Adipose tissue (tissue), 3 donors: Measurements from ENCODE around the gene POU6F2. TPM values are rescaled to one million over a fixed set of nuclear protein-coding genes. Genes with fewer than 3 reads are reported as not detected.
"Not testable (repeated sequence)": the region's sequence is repeated elsewhere in the genome, so short reads cannot be mapped to it uniquely, and the experiment has no call there.

Experiments used
- H3K27ac ChIP-seq: one replicate; pipeline ENCODE4 v1.5.1; 2013; ENCODE audit warnings: low read depth, low read length
- WGBS, 3 donors: extraction: QIAGEN DNeasy Blood & Tissue Kit; methylation state at CpG; one replicate each; pipeline ENCODE4 v1.1.7; 2013; 5-methylcytosine and 5-hydroxymethylcytosine counted together
- polyA plus RNA-seq, 3 donors: library from polyadenylated mRNA; stranded (reverse); fragments of 200-250 nt; gene quantifications; one replicate each; pipeline ENCODE4 v1.2.3, GENCODE V29; 2013
- donor health status: healthy with polysubstance abuse.
- donor health status: Bipolar disorder and iron deficiency.
- donor health status: healthy.

POU6F2 gene
- polyA plus RNA-seq, 3 donors: 0.16 to 0.64 TPM; not detected in 1

DNA sequence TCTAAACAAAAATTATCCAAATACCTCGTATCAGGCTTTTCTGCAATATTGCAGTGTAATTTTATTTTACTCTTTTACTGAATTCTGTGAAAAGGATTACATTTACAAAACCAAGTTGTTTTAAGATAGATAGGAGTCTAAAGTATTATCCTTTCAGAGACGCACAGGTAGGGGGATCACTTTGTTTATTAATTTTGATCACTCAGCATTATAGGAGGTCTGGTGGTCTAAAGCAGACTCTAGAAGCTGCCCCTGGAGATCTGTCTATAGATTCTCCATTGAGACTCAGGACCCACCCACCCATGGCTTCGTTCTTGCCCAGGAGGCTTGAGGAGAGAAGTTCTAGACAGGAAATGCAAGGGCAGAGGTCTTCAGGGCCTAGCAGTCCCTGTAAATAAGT, 365.1 kb downstream of the POU6F2 start:
- 70 to 81% (median 72%) methylated on average over 3 of the region's 3 CpGs for WGBS, 3 donors
- H3K27ac ChIP-seq: no peak overlapping the region

DNA sequence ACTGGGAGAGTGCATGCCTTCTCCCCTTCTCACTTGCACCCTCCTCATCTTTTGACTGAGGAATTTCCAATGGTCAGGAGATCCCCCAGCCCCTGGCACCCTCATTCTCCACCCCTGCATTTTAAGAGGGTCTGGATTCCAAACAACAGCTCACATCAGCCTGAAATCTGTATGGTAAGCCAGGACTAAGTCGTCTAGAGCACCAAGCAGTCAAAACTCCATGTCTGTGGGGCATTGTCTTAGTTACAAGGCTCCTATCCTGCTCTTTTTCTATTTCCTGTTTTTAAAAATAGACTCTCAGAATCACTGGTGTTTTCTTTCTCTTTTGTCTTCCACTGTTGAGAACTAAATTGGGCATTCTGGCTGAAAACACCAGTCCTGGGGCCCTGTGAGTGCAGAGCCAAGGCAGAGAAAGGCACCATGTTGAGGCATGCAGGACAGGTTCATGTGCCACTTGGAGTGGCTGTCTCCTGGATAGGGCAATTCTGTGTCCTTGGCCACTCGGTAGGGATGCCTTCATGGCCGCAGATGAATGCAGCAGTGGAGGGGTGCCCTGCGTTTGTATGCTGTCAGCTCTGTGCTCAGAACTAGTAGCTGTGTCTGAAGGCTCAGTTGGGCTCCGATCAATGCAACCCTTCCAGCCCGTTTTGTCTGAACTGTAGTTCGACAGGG, 371.9 kb downstream of the POU6F2 start:
- WGBS, 3 donors: 70 to 78% (median 72%) methylated on average over 7 of the region's 7 CpGs
- H3K27ac ChIP-seq: no peak overlapping the region

DNA sequence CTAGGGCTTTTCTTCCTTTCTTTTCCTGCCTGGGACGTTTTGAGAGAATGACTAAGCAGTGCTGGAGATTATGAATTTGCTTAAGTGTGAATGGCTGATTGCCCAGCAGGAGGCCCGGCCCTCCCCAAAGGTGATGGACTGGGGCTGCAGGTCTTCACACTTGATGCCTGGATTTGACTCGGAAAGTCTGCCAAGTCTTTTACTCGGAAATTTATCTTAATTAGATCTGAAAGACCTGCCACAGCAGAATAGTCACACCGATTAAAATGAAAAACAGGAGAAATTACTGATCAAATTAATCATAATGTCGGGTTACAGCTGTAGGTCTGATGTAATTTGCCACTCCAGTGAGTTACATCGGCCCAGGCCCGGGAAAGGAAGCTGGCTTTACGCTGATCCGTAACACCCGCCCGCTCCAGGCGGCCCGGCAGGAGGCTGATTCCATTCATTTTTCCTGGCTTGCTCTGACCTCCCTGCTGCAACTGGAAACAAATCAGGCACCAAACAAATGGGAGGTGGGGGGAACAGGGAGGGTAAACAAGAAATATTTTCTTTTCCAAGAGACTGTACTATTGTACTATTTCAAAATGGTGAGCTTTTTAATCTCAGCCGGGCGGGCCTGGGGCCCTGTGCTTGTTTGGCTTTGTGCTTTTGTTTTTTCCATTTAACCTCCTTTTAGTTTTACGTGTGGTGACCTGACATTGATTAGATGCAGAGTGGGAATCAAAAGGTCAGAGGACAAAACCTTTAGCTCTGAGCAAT, 376.1 kb downstream of the POU6F2 start:
- no peak overlapping the region for H3K27ac ChIP-seq
- 33 to 48% (median 48%) methylated on average over 17 of the region's 17 CpGs for WGBS, 3 donors

DNA sequence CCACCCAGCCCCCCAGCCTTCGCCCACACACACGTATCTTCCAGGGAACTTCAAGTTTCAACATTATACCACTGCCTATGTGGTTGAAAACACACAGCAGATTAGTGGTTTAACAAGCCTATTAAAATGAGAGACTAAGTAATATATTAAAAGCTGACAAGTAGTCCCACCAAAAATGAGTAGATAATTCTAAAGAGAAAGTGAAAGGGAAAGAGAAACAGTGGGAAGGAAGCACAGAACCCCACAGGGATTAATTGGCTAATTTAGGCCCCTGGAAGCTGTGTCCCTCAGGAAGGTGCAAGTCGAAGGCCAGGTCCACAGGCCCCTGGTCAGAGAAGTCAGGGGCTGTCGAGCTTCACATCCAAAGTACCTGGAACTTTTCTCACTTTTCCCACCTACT, 378.0 kb downstream of the POU6F2 start:
- H3K27ac ChIP-seq: no peak overlapping the region
- 62 to 83% (median 63%) methylated on average over 4 of the region's 4 CpGs for WGBS, 3 donors

DNA sequence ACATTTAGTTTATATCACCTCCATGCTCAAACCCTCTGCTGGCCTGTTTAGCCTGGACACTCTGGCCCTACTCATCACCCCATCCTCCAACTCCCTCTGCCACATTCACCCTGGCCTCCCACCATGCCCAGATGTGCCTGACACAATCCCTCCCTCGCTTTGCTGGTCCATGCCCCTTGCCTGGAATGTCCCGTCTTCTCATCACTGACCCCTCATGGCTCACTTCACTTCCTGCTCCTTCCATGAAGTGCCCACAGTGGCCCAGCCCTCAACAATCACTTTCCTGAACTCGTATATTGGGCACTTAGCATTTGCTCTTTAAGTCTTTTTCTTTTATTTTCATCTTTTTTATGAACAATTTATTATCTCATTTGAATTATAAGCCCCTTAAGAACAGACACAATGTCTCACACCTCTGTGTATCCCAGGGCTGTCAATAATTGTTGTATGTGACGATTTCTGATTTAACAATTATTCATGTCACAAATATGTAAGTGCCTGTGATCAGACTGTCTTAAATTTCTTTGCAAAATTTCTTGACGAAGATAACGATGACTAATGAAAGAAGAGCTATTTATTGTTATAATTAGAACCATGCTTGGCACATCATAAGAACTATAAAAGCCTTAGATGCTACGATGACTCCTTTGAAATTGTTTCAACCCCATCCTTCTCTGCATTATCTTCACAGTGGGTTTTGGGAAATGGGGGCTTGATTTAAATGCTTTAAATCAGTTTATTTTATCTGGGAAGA, 378.6 kb downstream of the POU6F2 start:
- H3K27ac ChIP-seq: no peak overlapping the region
- 80 to 91% (median 82%) methylated on average over 7 of the region's 7 CpGs for WGBS, 3 donors

DNA sequence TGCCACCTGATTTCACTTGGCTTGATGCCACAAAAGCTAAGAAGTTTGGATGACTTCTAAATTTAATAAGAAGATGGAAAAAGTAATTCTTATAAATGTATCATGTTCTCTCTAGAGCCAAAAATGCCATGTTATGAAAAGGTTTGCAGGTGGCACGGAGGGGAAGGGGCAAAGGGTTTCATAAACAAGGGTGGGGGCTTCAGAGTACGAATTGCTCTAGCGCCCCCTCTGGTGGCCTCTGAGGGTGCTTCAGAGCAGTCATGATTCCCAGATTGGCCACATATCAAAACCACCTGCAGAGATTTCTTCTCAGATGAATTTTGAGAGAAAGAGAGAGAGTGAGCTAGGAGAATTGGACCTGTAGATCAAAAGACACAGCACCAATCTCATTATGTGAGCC, 379.9 kb downstream of the POU6F2 start:
- no peak overlapping the region for H3K27ac ChIP-seq
- WGBS, 3 donors: 30 to 37% (median 32%) methylated on average over 3 of the region's 3 CpGs

DNA sequence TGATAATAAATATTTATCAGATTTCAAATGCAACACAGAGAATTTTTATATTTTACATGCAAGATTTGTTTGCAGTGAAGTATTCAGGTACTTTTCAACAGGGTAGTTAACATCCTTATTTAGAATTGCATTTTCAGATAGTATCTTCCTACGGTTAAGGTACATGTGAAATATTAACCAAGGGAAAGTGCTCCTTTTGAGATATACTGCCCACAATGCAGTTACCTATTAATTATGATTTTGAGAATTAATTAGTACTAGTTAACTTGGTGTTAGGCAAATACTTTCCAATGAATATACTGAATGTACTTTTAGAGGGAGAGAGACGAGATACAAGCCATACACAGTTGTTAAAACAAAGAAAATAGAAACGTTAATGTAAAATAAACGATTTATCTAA, 382.3 kb downstream of the POU6F2 start:
- 43 to 60% (median 58%) methylated on average over 4 of the region's 4 CpGs for WGBS, 3 donors
- H3K27ac ChIP-seq: no peak overlapping the region

DNA sequence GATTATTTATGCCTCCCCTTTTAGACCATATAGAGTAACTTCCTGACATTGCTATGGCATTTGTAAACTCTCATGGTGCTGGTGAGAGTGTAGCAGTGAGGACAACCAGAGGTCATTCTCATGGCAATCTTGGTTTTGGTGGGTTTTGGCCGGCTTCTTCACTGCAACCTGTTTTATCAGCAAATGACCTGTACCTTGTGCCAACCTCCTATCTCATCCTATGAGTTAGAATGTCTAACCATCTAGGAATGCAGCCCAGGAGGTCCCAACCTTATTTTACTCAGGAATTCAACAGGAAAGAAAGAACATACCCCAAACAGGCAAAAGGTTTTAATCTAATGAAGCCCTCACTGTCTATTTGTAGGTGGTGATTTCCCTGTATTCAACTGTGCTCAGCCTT, 383.1 kb downstream of the POU6F2 start:
- no peak overlapping the region for H3K27ac ChIP-seq
- 58 to 79% (median 70%) methylated on average over 1 of the region's 1 CpG for WGBS, 3 donors

DNA sequence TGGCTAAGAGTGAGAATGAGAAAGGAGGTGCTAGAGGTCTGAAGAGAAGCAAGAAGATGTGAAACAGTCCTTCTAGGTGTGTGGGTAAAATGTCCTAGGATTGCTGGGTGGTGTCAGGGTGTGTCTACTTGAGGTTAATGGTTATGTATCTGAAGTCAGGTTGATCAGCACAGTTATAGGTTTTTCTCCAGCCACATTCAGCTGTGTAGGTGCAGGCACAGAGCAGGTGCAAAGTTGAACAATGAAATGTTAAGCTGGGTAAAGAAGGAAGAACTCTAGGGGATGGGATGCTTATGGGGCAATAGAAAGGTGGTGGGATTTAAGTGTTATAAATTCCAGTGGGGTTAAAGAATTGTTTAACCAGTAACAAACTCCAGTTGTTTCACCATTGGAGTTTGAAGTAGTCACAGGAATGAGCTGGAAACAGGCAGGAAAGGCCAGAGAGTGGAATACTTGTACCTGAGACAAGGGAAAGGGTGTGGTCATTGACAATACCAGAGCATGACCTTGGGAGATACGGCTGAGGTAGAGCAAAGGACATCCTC, 388.1 kb downstream of the POU6F2 start:
- 52 to 68% (median 64%) methylated on average over 1 of the region's 1 CpG for WGBS, 3 donors
- no peak overlapping the region for H3K27ac ChIP-seq

DNA sequence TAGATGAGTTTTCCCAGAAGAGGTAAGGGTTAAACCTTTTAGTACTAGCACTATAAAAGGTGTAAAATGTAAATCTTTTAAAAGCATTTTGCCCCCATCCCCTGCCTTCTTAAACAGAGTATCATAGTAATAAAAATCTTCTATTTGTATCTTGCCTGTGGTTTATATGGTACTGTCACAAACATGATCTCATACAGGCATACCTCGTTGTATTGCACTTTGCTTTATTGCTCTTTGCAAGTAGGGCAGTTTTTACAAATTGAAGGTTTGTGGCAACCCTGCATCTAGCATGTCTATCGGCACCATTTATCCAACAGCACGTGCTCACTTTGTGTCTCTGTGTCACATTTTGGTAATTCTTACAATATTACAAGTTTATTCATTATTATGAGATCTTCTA, 389.7 kb downstream of the POU6F2 start:
- H3K27ac ChIP-seq: no peak overlapping the region
- 64 to 73% (median 64%) methylated on average over 3 of the region's 3 CpGs for WGBS, 3 donors

DNA sequence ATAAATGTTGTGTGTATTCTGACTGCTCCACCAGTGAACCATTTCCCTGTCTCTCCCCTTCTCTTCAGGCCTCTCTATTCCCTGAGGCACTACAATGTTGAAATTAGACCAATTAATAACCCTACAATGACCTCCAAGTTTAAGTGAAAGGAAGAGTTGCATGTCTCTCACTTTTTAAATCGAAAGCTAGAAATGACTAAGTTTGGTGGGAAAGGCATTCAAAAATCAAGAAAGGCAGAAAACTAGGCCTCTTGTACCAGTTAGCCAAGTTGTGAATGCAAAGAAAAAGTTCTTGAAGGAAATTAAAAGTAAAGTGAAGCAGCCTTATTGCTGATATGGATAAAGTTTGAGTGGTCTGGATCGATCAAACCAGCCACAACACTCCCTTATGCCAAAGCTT, 390.2 kb downstream of the POU6F2 start:
- H3K27ac ChIP-seq: no peak overlapping the region
- 80 to 93% (median 90%) methylated on average over 2 of the region's 2 CpGs for WGBS, 3 donors

DNA sequence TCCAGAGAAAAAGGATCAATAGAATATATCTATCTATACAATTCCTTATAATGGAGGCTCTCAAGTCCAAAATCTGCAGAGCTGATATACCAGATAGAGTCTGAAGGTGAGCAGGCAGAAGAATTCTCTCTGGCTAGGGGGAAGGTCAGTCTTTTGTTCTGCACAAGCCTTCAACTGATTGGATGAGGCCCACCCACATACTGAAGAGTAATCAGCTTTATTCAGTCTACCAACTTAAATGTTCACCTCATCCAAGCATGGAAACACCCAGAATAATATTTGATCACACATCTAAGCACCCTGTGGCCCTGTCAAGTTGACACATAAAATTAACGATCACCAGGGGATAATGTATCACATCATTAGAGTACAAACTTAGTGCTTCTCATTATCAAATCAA, 394.7 kb downstream of the POU6F2 start:
- 89 to 99% (median 98%) methylated on average over 1 of the region's 1 CpG for WGBS, 3 donors
- no peak overlapping the region for H3K27ac ChIP-seq

DNA sequence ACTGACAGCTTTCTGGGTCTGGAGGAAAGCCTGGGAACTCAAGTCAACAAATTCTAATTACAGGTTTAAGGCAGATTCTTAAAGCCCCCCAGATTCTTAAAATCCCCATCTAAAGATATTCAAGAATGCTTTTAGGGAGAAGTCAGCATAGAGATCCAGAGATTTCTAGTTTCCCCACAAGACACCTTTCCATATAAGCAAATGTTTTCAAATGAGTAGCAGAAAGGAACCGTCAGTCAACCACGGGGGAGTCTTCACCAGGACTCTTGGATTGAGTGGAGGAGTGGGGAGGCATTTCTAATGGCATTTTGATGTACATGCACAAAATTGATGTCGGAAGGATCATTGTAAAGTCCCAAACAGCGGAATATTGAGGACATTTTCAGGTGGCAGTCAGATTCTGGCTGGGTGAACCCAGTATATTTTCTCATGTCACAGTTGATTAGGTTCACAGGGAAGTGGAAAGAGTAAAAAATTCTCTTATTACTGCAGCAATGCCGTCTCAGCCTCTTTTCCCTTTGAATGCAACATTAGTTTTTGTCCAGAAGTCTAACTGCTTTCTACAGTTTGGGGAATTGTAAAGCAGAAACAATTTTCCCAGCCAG, 396.8 kb downstream of the POU6F2 start:
- 71 to 73% (median 71%) methylated on average over 5 of the region's 5 CpGs for WGBS, 3 donors
- no peak overlapping the region for H3K27ac ChIP-seq

DNA sequence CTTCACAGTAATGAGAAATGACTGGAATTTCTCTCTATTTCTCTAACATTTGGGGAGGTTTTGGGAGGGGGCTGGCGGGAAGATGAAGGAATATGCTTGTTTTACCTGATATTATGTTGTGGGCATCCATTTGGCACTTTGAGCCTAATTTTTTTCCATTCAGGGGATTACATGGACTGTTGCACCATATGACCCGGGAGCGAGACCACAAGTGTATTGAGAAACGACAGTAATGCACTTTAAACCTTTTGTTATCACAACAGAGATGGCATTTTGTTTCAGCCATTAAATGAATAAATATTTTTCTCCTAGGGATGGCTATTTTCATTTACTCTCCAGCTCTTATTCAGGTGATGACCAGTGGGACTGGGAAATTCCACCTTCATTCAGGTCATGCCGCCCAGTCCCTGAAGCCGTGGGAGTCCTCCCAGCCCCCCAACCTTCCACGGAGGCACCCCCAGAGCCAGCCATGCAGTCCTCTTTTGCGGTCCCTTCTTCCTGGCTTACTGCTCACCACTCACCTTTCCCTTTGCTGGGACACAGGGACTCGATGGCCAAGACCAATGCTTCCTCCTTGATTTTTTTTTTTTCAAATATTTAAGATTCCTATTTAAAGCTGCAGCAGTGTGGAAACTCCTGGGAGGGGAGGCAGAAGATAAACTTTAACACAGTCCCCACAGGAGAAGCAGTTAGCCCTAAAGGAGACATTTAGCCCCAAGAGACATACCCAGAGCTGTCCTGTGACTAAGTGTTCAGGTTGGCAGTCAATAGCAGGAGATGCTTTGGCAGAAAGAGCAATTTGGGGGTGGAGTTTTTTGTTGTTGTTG, 397.6 kb downstream of the POU6F2 start:
- WGBS, 3 donors: 60 to 70% (median 63%) methylated on average over 9 of the region's 9 CpGs
- H3K27ac ChIP-seq: no peak overlapping the region

DNA sequence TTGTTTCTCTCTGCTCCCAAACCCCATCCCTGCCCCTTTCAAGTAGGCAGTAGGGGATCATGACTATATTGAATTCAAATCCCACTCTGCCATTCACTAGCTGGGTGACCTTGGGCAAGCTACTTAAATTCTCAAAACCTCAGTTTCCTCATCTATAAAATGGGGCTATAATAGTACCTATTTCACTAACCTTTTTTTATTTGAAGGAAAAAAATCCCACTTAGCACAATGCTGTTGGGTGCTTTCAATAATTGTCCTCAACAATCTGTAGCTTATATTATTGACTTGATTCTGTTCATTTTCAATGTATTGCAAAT, 398.1 kb downstream of the POU6F2 start:
- no peak overlapping the region for H3K27ac ChIP-seq

DNA sequence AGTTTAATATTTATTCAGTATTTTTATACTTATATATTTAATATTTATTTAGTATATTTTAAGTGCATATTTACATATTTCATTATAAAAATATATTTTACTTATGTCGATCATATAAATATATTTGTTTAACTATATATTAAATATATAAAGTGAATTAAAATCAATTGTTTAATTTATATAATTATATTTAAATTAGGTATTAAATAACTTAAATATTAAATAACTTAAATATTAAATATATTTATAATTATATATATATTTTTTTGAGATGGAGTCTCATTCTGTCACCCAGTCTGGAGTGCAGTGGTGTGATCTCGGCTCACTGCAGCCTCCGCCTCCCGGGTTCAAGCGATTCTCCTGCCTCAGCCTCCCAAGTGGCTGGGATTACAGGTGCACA, 399.2 kb downstream of the POU6F2 start:
- H3K27ac ChIP-seq: not testable (repeated sequence)
- 92 to 96% (median 96%) methylated on average over 5 of the region's 5 CpGs for WGBS, 3 donors

DNA sequence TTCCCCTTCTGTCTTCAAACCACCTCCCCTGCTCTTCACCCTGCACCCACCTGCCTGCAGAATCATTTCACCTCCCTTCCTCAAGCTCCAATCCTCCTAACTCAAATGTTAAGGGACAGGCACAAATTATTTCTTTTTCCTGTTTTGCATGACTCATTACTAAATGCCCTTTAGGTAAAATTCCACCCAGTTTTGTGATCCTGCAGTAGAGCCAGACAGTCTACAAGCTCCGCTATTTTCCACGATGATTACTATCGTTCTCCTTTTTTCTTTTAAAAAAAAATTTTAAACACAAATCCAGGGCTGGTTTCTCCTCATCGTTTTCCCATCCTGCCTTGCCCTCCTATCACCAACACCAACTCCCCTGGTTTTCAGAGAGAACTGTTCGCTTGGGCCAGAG, 401.7 kb downstream of the POU6F2 start:
- 77 to 88% (median 87%) methylated on average over 5 of the region's 5 CpGs for WGBS, 3 donors
- no peak overlapping the region for H3K27ac ChIP-seq

DNA sequence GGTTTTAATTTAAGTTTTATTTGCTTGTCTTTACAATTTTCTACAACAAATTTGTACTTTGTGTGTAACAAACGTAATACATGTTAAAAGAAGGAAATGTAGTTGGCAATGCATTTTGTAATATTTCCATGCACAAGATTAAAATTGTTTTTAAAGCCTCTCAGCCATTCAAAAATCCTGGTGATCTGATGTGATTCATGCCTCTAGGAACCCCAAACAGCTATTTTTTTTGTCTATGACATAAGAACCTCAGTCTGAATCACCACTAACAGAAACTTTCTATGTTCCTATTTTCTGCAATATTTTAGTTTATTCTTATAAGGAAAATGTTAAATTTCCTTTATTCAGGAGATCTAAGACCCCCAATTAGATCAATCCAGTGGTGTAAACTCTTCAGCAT, 405.4 kb downstream of the POU6F2 start:
- no peak overlapping the region for H3K27ac ChIP-seq
- 56 to 69% (median 58%) methylated on average over 1 of the region's 1 CpG for WGBS, 3 donors
